K562 (cell line): ENCODE results near the gene DHX57. TPM values are rescaled to one million over a fixed set of nuclear protein-coding genes. Genes with fewer than 3 reads are reported as not detected.
"Not testable (repeated sequence)": the region's sequence is repeated elsewhere in the genome, so short reads cannot be mapped to it uniquely, and the experiment has no call there.

ENCODE experiments used
- ATF3 ChIP-seq, 2 experiments: fragments of 450-650 bp in 1 of 2; sonication (generic) in 1 of 2; formaldehyde crosslinking in 1 of 2; IDR thresholded peaks in 1 of 2; conservative IDR thresholded peaks in 1 of 2; 2 replicates each; pipeline versions ENCODE4 v1.6.1 to v1.8.1; 2016 to 2023; ENCODE audit warnings: mild to moderate bottlenecking in 2 of 2, moderate library complexity in 2 of 2, inconsistent platforms in 1 of 2, missing genetic modification reagents in 1 of 2
- CREB3 ChIP-seq: fragments of 450-650 bp; conservative IDR thresholded peaks from 2 replicates; pipeline ENCODE4 v1.6.1; 2016; ENCODE audit warnings: missing genetic modification characterization, low read depth, mild to moderate bottlenecking, missing compliant biosample characterization, moderate library complexity
- CXXC5 ChIP-seq: fragments of 250-450 bp; sonication (Bioruptor Pico); IDR thresholded peaks from 2 replicates; pipeline ENCODE4 v1.8.0; 2022; ENCODE audit warnings: inconsistent platforms, mild to moderate bottlenecking, moderate library complexity
- FOXK2 ChIP-seq, 2 experiments: fragments of 450-650 bp; IDR thresholded peaks in 1 of 2; conservative IDR thresholded peaks in 1 of 2; 2 replicates each; pipeline ENCODE4 v1.6.1; 2016; ENCODE audit warnings: low read depth in 2 of 2, mild to moderate bottlenecking in 1 of 2
- GATAD2A ChIP-seq: fragments of 450-650 bp; IDR thresholded peaks from 2 replicates; pipeline ENCODE4 v1.6.1; 2017
- HDAC1 ChIP-seq, 2 experiments: fragments of 450-650 bp; IDR thresholded peaks; 2 replicates each; pipeline ENCODE4 v1.6.1; 2016 to 2017; ENCODE audit warnings: inconsistent platforms in 1 of 2, mild to moderate bottlenecking in 1 of 2, moderate library complexity in 1 of 2
- MAFF ChIP-seq: IDR thresholded peaks from 2 replicates; pipeline ENCODE4 v1.6.1; 2012; ENCODE audit warnings: low read length, improper control_type of control experiment
- MAFG ChIP-seq: fragments of 450-650 bp; conservative IDR thresholded peaks from 2 replicates; pipeline ENCODE4 v1.6.1; 2016; ENCODE audit warnings: missing genetic modification characterization, missing compliant biosample characterization
- PKNOX1 ChIP-seq: fragments of 450-650 bp; IDR thresholded peaks from 2 replicates; pipeline ENCODE4 v1.6.1; 2016
- POLR2B ChIP-seq: fragments of 450-650 bp; IDR thresholded peaks from 2 replicates; pipeline ENCODE4 v1.6.1; 2018; ENCODE audit warnings: low read depth; ENCODE audit not compliant: partially characterized antibody
- SMARCC2 ChIP-seq: fragments of 450-650 bp; IDR thresholded peaks from 2 replicates; pipeline ENCODE4 v1.6.1; 2017; ENCODE audit warnings: antibody characterized with exemption, moderate library complexity, mild to moderate bottlenecking, low read depth
- TAF1 ChIP-seq: IDR thresholded peaks from 2 replicates; pipeline ENCODE4 v1.6.1; 2011; ENCODE audit warnings: mild to moderate bottlenecking, low read length, moderate library complexity; ENCODE audit not compliant: insufficient read depth, control insufficient read depth, severe bottlenecking; ENCODE audit errors: extremely low read depth
- THRA ChIP-seq: fragments of 450-650 bp; IDR thresholded peaks from 2 replicates; pipeline ENCODE4 v1.6.1; 2017; ENCODE audit warnings: mild to moderate bottlenecking, moderate library complexity
- ZBTB11 ChIP-seq, 3 experiments: fragments of 200-800 bp in 1 of 3; fragments of 250-450 bp in 1 of 3; fragments of 450-650 bp in 1 of 3; sonication (Bioruptor Pico) in 1 of 3; sonication (Bioruptor generic) in 1 of 3; formaldehyde crosslinking in 1 of 3; IDR thresholded peaks; 2 replicates each; pipeline versions ENCODE4 v1.6.1 to v1.8.0; 2016 to 2022; ENCODE audit warnings: mild to moderate bottlenecking in 2 of 3, missing genetic modification characterization in 2 of 3, missing compliant biosample characterization in 1 of 3, moderate library complexity in 1 of 3
- ZSCAN29 ChIP-seq: fragments of 450-650 bp; IDR thresholded peaks from 2 replicates; pipeline ENCODE4 v1.6.1; 2017
- polyA plus RNA-seq, 8 experiments: library from polyadenylated mRNA; depleted of rRNA in 4 of 8; stranded (reverse) in 5 of 8; unstranded in 3 of 8; fragments of >200 nt; fragmentation: Nextera tagmentation in 2 of 8; fragmentation: Illumina TruSeq in 1 of 8; extraction: Ambion mirVana in 2 of 8; extraction: Trizol in 1 of 8; gene quantifications; 2 replicates each; pipeline versions ENCODE4 v1.2.1 to v1.2.3, GENCODE V29; 2011 to 2014; ENCODE audit warnings: inconsistent platforms in 1 of 8, missing spikeins in 1 of 8
- total RNA-seq, 7 experiments: library from RNA; depleted of rRNA in 6 of 7; stranded (reverse); fragments of >200 nt in 6 of 7; fragmentation: Illumina TruSeq in 2 of 7; extraction: Trizol in 2 of 7; gene quantifications; 2 replicates each; pipeline versions ENCODE4 v1.2.1 to v1.2.3, GENCODE V29; 2011 to 2021; ENCODE audit warnings: low replicate concordance in 1 of 7

The DHX57 gene
- total and polyA plus RNA-seq, 9 of the 15 experiments (the other 6 are each of a cell fraction or from before 2014, with no cell fraction given), result 7.4 to 23.6 (median 17.9) TPM

GRCh38 chr2:38827539-38828145, 48.1 kb downstream of the DHX57 start (continued):
- TF ChIP-seq FOXK2 (conservative IDR thresholded peaks at IDR 0.05 in 1 of 2, IDR thresholded peaks at IDR 0.05 in 1 of 2; ENCODE audit: low read depth in 2 of 2), result peak; percentile 45 to 49; a peak in 2 of 4 replicates
- TF ChIP-seq TAF1, result peak; percentile 25
- peak; percentile 99 for TF ChIP-seq MAFF
- TF ChIP-seq CXXC5 (CRISPR knock-in tag), result 0 out of 2 replicates have a peak, but pooled peaks have one; percentile 23
- peak in 1 of 3 experiments; percentile 24; a peak in 1 of 6 replicates for TF ChIP-seq ZBTB11 (CRISPR knock-in tag; IDR thresholded peaks at IDR 0.05)
- peak; percentile 91 for TF ChIP-seq GATAD2A
- TF ChIP-seq ZSCAN29, result peak; percentile 48; the same call in 1 of the 2 replicates
- peak; percentile 76; the same call in 1 of the 2 replicates for TF ChIP-seq CREB3 (tag)
- peak; percentile 68; the same call in 1 of the 2 replicates for TF ChIP-seq SMARCC2
- peak; percentile 48 for TF ChIP-seq PKNOX1
- peak; percentile 51 for TF ChIP-seq POLR2B
- TF ChIP-seq THRA, result peak; percentile 82
- TF ChIP-seq HDAC1 (IDR thresholded peaks at IDR 0.05), result 0 out of 4 replicates have a peak, but pooled peaks of 1 of the 2 experiments have one; percentile 42
- peak; percentile 76 for TF ChIP-seq ATF3 (IDR thresholded peaks at IDR 0.05)
- TF ChIP-seq ATF3 (CRISPR knock-in tag; conservative IDR thresholded peaks at IDR 0.05), result not testable (repeated sequence)
- TF ChIP-seq MAFG, result peak; percentile 100
